ENCODE results near the gene SUN1. TPM values are rescaled to one million over a fixed set of nuclear protein-coding genes. Genes with fewer than 3 reads are reported as not detected.

The SUN1 gene
- total and polyA plus RNA-seq, 2 donors (not counting 1 experiment from before 2014, with no cell fraction given): 198 to 254 TPM

GRCh38 chr7:922334-923107 lies 90.2 kb downstream of the SUN1 start:
- H3K27ac Mint-ChIP-seq: peak overlapping the region; percentile 93
- peak overlapping the region; percentile 88 for H3K4me3 Mint-ChIP-seq
- Histone ChIP-seq H3K27me3 (replicated peaks in 1 of 4; ENCODE audit: control extremely low read depth in 1 of 4, control insufficient read depth in 3 of 4, insufficient read depth in 4 of 4, low read length in 3 of 4) (no peaks in the 10 kb centered on the region), H3K4me1 (ENCODE audit: control insufficient read depth in 2 of 2, insufficient read depth in 2 of 2, low read length in 2 of 2) (peaks cover 30 to 51% of the 10 kb centered on the region in 2 donors), H3K9me3 (ENCODE audit: control extremely low read depth in 1 of 3, control insufficient read depth in 2 of 3, insufficient read depth in 1 of 3, low read length in 2 of 3) (peaks cover 0 to 4% (median 0%) of the 10 kb centered on the region in 3 donors), H3K4me3 (ENCODE audit: control extremely low read depth in 1 of 5, extremely low read depth in 1 of 5, insufficient read depth in 1 of 5, low read depth in 2 of 5, low read length in 4 of 5) (peak overlapping the region; percentile 21 to 67 (median 55)), H3K9ac (ENCODE audit: low read length) (peak overlapping the region; percentile 72), H2AFZ (ENCODE audit: insufficient read depth, low read depth, low read length, poor library complexity, severe bottlenecking) (peak overlapping the region; percentile 87), H3K36me3 (replicated peaks in 1 of 2; ENCODE audit: control extremely low read depth in 1 of 2, control insufficient read depth in 1 of 2, extremely low read depth in 1 of 2, insufficient read depth in 2 of 2, low read length in 1 of 2) (no peaks in the 10 kb centered on the region), H3K4me2 (replicated peaks; ENCODE audit: low read depth, low read length, poor library complexity, severe bottlenecking) (peak overlapping the region; percentile 97), H3K79me2 (ENCODE audit: control insufficient read depth, insufficient read depth, low read length) (no peaks in the 10 kb centered on the region), H4K20me1 (ENCODE audit: control insufficient read depth, insufficient read depth, low read length, poor library complexity, severe bottlenecking) (no peaks in the 10 kb centered on the region), H3K27ac (ENCODE audit: low read length in 2 of 2) (peak overlapping the region; percentile 84 to 85)
- peak; percentile 44 for DNase-seq
- no peaks in the 10 kb centered on the region for H3K9me3 Mint-ChIP-seq (ENCODE audit: insufficient read depth)
- no peak for TF ChIP-seq EZH2 (IDR thresholded peaks at IDR 0.05; ENCODE audit: borderline replicate concordance, insufficient read depth, low read depth, low read length, poor library complexity, severe bottlenecking)
- no peak for TF ChIP-seq CTCF (IDR thresholded peaks at IDR 0.05)
- ChIA-PET POLR2A (interaction anchor here (0.6 to 1.2 kb wide), 6 partner anchors 11 to 53 kb away, joined by 3 to 6 read pairs (median 4); partner anchors contain the start of gene COX19), CTCF (interaction anchor here (0.7 to 3.1 kb wide), 7 partner anchors 12 to 254 kb away, joined by 3 to 14 read pairs (median 4); no protein-coding TSS in a partner anchor)
- 44% methylated on average over 19 of the region's 29 CpGs for WGBS (ENCODE audit: insufficient coverage)
- intact Hi-C loops (cut with micrococcal nuclease): loop anchor here (1.0 to 5.0 kb wide), 3 partner anchors 12 to 100 kb away; partner anchors contain the start of gene COX19
- no peaks in the 10 kb centered on the region for H3K27me3 Mint-ChIP-seq
- ATAC-seq (ENCODE audit: low read depth): no peak
- peaks cover 34% of the 10 kb centered on the region for H3K4me1 Mint-ChIP-seq
